Loucy (cell line): Measurements from ENCODE around the gene MCUR1.

Experiments
- EZH2phosphoT487 ChIP-seq: fragments of 200-600 bp; IDR thresholded peaks from 2 replicates; pipeline ENCODE4 v1.6.1; 2018; ENCODE audit warnings: antibody characterized with exemption, mild to moderate bottlenecking, moderate library complexity, borderline replicate concordance
- TF ChIP-seq, protein P1 (sequence below): fragments of 200-600 bp; sonication (generic); conservative IDR thresholded peaks from 2 replicates; pipeline ENCODE4 v1.5.1; 2014; ENCODE audit warnings: mild to moderate bottlenecking, antibody characterized with exemption, low read length

DNA sequence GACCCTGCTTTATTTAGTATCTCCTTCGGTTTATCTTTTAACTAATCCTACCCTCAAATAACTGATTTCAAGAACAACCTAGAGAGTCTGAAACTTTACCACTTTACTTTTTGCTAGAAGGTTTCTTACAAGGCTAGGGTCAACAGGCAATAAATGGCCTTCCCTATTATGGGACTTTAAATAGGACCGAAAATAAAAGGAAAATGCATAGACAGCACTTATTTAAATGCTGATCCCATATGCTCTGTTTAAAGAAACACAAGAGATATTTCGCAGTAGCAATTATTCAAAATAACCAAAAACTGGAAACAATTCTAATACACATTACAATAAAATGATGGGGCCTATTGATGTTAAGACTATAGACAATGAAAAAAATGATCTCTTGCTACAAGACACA is 13.7 kb downstream of the MCUR1 start:
- TF ChIP-seq, protein P1, sequence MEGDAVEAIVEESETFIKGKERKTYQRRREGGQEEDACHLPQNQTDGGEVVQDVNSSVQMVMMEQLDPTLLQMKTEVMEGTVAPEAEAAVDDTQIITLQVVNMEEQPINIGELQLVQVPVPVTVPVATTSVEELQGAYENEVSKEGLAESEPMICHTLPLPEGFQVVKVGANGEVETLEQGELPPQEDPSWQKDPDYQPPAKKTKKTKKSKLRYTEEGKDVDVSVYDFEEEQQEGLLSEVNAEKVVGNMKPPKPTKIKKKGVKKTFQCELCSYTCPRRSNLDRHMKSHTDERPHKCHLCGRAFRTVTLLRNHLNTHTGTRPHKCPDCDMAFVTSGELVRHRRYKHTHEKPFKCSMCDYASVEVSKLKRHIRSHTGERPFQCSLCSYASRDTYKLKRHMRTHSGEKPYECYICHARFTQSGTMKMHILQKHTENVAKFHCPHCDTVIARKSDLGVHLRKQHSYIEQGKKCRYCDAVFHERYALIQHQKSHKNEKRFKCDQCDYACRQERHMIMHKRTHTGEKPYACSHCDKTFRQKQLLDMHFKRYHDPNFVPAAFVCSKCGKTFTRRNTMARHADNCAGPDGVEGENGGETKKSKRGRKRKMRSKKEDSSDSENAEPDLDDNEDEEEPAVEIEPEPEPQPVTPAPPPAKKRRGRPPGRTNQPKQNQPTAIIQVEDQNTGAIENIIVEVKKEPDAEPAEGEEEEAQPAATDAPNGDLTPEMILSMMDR: no peak
- TF ChIP-seq EZH2phosphoT487: no peak
